Thoracic aorta (tissue), 2 donors: ENCODE results near the gene CCDC3. TPM values are rescaled to one million over a fixed set of nuclear protein-coding genes. Genes with fewer than 3 reads are reported as not detected.

ENCODE experiments used
- ATAC-seq: fragments of 150-250 bp; one replicate; pipeline ENCODE4 v1.8.0; 2017; ENCODE audit warnings: low read depth; ENCODE audit not compliant: insufficient number of reproducible peaks, low FRiP score
- DNase-seq: peaks from one replicate; pipeline ENCODE4 v3.0.0-alpha.2; 2020; ENCODE audit warnings: low spot score
- H3K27ac ChIP-seq, 2 donors: fragments of 200-600 bp; sonication (generic); 1 replicate in 1 of 2; 2 replicates in 1 of 2; pipeline ENCODE4 v1.5.1; 2016; ENCODE audit warnings: mild to moderate bottlenecking in 2 of 2, moderate library complexity in 2 of 2
- H3K27me3 ChIP-seq: fragments of 200-600 bp; sonication (generic); replicated peaks from 2 replicates; pipeline ENCODE4 v1.6.0; 2016; ENCODE audit warnings: mild to moderate bottlenecking; ENCODE audit not compliant: insufficient read depth
- H3K36me3 ChIP-seq: fragments of 200-600 bp; sonication (generic); one replicate; pipeline ENCODE4 v1.5.1; 2016
- H3K4me1 ChIP-seq, 2 donors: fragments of 200-600 bp; sonication (generic); 1 replicate in 1 of 2; 2 replicates in 1 of 2; pipeline versions ENCODE4 v1.5.1 to v1.6.0; 2016; ENCODE audit warnings: low read depth in 2 of 2, mild to moderate bottlenecking in 1 of 2; ENCODE audit not compliant: control insufficient read depth in 1 of 2
- H3K4me3 ChIP-seq: fragments of 200-600 bp; sonication (generic); 2 replicates; pipeline ENCODE4 v1.5.1; 2016; ENCODE audit warnings: mild to moderate bottlenecking
- H3K9me3 ChIP-seq: fragments of 200-600 bp; sonication (generic); 2 replicates; pipeline ENCODE4 v1.5.1; 2016
- CTCF ChIP-seq: fragments of 200-600 bp; sonication (generic); IDR thresholded peaks from one replicate; pipeline ENCODE4 v1.5.1; 2019; ENCODE audit warnings: antibody characterized with exemption
- total RNA-seq, 2 donors: library from RNA; depleted of rRNA; stranded (reverse); fragments of >200 nt; gene quantifications; one replicate each; pipeline versions ENCODE4 v1.1.0 to v1.2.3, GENCODE V29; 2016

The CCDC3 gene
- total RNA-seq, 2 donors from 2014 or later: 127 to 137 TPM

GRCh38 chr10:13016886-13017285, 15.4 kb upstream of the CCDC3 start:
- Histone ChIP-seq H3K4me1 (no peaks in the 10 kb centered on the region), H3K4me3 (no peak overlapping the region), H3K9me3 (no peaks in the 10 kb centered on the region), H3K36me3 (no peaks in the 10 kb centered on the region), H3K27ac (no peak overlapping the region), H3K27me3 (no peaks in the 10 kb centered on the region)
- DNase-seq (no peak), ATAC-seq (no peak)
- no peak for TF ChIP-seq CTCF

- no peak for ATAC-seq
Measured at GRCh38 chr10:13016426-13016825, 14.9 kb upstream of the CCDC3 start.

GRCh38 chr10:13006037-13006436, 4.5 kb upstream of the CCDC3 start:
- Histone ChIP-seq H3K4me3 (no peak overlapping the region), H3K4me1 (peaks cover 0 to 18% of the 10 kb centered on the region in 2 donors), H3K27ac (no peak overlapping the region), H3K27me3 (no peaks in the 10 kb centered on the region), H3K9me3 (no peaks in the 10 kb centered on the region), H3K36me3 (no peaks in the 10 kb centered on the region)
- ATAC-seq (no peak), DNase-seq (no peak)
- TF ChIP-seq CTCF: no peak

More at GRCh38 chr10:13016426-13016825, 14.9 kb upstream of the CCDC3 start:
- TF ChIP-seq CTCF: no peak
- Histone ChIP-seq H3K36me3 (no peaks in the 10 kb centered on the region), H3K4me1 (no peaks in the 10 kb centered on the region), H3K27me3 (no peaks in the 10 kb centered on the region), H3K4me3 (no peak overlapping the region), H3K9me3 (no peaks in the 10 kb centered on the region), H3K27ac (no peak overlapping the region)
- no peak for DNase-seq

- H3K27me3 ChIP-seq: no peaks in the 10 kb centered on the region
- ATAC-seq (no peak), DNase-seq (no peak)
- H3K36me3 ChIP-seq: no peaks in the 10 kb centered on the region
- peaks cover 0 to 36% of the 10 kb centered on the region in 2 donors for H3K4me1 ChIP-seq
- H3K4me3 ChIP-seq: no peak overlapping the region
- no peak overlapping the region for H3K27ac ChIP-seq
- no peak for TF ChIP-seq CTCF
- no peaks in the 10 kb centered on the region for H3K9me3 ChIP-seq
Measured at GRCh38 chr10:13003759-13004158, 2.2 kb upstream of the CCDC3 start.

- Histone ChIP-seq H3K9me3 (no peaks in the 10 kb centered on the region), H3K36me3 (no peaks in the 10 kb centered on the region), H3K27ac (no peak overlapping the region), H3K4me1 (peaks cover 0 to 37% of the 10 kb centered on the region in 2 donors), H3K27me3 (no peaks in the 10 kb centered on the region), H3K4me3 (no peak overlapping the region)
- DNase-seq: no peak
- ATAC-seq: no peak
- TF ChIP-seq CTCF: no peak
Measured at GRCh38 chr10:13003004-13003403, 1.5 kb upstream of the CCDC3 start.
